Liver (tissue), 3 donors: Measurements from ENCODE around the gene CIAO3.

Experiments
- EGR1 ChIP-seq, 2 donors: IDR thresholded peaks; 2 replicates each; pipeline ENCODE4 v1.6.1; 2016 to 2018; ENCODE audit warnings: antibody characterized with exemption in 2 of 2, low read depth in 2 of 2
- RAD21 ChIP-seq, 2 donors: IDR thresholded peaks; 2 replicates each; pipeline ENCODE4 v1.6.1; 2016; ENCODE audit warnings: antibody characterized with exemption in 2 of 2, mild to moderate bottlenecking in 2 of 2
- REST ChIP-seq: IDR thresholded peaks from 2 replicates; pipeline ENCODE4 v1.6.1; 2016; ENCODE audit warnings: antibody characterized with exemption, mild to moderate bottlenecking
- SP1 ChIP-seq: IDR thresholded peaks from 2 replicates; pipeline ENCODE4 v1.6.1; 2018; ENCODE audit warnings: antibody characterized with exemption, mild to moderate bottlenecking
- TAF1 ChIP-seq: conservative IDR thresholded peaks from 2 replicates; pipeline ENCODE4 v1.6.1; 2016; ENCODE audit warnings: antibody characterized with exemption, mild to moderate bottlenecking
- YY1 ChIP-seq: IDR thresholded peaks from 2 replicates; pipeline ENCODE4 v1.6.1; 2016; ENCODE audit warnings: antibody characterized with exemption, mild to moderate bottlenecking
- TF ChIP-seq, protein P1 (sequence below): fragments of 150-350 bp; IDR thresholded peaks from 2 replicates; pipeline ENCODE4 v1.5.1; 2017; ENCODE audit warnings: improper control_type of control experiment, low read depth, low read length; ENCODE audit not compliant: missing input control
- donor health status: healthy.
- donor health status: healthy.

DNA sequence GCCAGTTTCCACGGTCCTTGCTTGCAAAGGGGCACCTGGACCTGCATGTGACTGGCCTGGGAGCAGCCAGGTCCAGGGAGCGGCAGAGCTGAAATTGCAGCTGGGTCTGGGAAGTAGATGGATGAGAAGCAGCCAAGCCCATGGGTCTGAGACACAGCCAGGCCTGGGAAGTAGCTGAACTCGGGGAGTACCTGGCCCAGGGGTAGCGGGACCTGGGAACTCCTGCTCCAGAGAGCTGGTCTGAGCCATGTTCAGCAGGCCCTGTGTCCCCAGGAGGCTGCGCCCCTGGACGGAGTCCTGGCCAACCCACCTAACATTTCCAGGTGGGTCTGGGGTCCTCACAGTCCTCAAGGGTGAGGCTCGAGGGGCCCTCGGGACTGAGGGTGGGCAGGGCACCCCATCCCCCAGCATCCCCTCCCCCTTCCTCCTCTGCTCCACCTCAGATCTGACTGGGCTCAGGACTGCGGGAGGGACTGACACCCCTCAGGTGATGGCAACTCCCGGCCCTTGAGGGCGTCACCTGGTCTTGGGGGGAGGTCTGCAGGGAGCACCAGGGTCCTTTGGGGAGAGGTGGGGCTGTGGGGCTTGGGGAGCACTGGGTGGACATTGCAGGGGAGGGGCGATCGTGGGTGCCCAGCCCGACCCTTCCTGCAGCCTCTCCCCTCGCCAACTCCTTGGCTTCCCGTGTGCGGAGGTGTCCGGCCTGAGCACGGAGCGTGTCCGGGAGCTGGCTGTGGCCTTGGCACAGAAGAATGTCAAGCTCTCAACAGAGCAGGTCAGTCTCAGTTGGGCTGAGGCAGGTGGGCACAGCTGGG lies 22.8 kb upstream of the CIAO3 start:
- TF ChIP-seq, protein P1, sequence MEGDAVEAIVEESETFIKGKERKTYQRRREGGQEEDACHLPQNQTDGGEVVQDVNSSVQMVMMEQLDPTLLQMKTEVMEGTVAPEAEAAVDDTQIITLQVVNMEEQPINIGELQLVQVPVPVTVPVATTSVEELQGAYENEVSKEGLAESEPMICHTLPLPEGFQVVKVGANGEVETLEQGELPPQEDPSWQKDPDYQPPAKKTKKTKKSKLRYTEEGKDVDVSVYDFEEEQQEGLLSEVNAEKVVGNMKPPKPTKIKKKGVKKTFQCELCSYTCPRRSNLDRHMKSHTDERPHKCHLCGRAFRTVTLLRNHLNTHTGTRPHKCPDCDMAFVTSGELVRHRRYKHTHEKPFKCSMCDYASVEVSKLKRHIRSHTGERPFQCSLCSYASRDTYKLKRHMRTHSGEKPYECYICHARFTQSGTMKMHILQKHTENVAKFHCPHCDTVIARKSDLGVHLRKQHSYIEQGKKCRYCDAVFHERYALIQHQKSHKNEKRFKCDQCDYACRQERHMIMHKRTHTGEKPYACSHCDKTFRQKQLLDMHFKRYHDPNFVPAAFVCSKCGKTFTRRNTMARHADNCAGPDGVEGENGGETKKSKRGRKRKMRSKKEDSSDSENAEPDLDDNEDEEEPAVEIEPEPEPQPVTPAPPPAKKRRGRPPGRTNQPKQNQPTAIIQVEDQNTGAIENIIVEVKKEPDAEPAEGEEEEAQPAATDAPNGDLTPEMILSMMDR, result no peak
- TF ChIP-seq REST (no peak), EGR1 (IDR thresholded peaks at IDR 0.05; ENCODE audit: low read depth in 2 of 2) (no peak), RAD21 (IDR thresholded peaks at IDR 0.05) (no peak), SP1 (no peak), TAF1 (no peak), YY1 (no peak)
